GM10248 (cell line): ENCODE measurements around the gene EFTUD2.

Experiments
- CTCF ChIA-PET: fragments of 300-600 bp; sonication (Branson Sonifier 250); formaldehyde crosslinking; extraction: SDS; loops from one replicate; lab custom pipeline; 2021; ENCODE audit warnings: antibody characterized with exemption; lab: Yijun Ruan, JAX
- POLR2A ChIA-PET: fragments of 350-650 bp; sonication (Branson Sonifier 250); formaldehyde crosslinking; extraction: SDS; loops from one replicate; lab custom pipeline; 2020; ENCODE audit warnings: antibody characterized with exemption; lab: Yijun Ruan, JAX
- DNase-seq: peaks from one replicate; pipeline ENCODE4 v3.0.0; 2012; ENCODE audit errors: extremely low spot score
- TF ChIP-seq, protein P1 (sequence below): IDR thresholded peaks from 2 replicates; pipeline ENCODE4 v1.5.1; 2012; ENCODE audit warnings: mild to moderate bottlenecking, low read depth; ENCODE audit errors: extremely low read depth, missing control alignments, control extremely low read depth

The EFTUD2 gene

DNA sequence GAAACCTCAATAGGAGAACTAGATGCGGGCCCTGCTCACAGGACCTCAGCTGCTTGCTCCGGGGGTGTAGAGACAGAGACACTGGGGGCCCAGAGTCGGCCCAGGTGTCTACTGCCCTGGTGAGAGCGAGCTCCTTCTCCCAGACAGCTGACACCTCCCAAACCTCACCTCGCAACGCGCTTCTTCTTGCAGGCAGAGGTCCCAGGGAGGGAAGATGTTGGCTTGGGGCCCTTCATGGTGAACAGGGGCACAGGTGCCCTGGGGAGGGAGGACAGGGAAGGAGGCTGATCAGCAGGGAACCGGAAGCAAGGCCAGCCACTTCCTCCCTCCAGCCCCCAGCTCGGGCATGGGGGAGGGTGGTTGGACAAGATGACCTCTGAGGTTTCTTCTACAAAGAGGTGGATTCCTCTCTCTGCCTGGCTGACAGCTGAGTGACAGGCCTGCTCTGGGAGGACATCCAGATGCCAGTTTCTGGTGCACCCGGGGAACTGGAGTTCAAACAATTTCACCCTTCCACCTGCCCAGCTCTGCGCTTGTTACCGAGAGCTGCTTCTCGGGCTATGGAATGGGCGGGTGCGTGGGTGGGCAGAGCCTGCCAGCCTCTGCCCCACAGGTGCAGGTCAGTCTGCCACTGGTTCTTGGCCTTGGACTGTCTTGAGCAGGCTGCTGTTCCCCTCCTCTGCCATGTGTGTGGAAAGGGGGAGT is 27.7 kb upstream of the EFTUD2 start:
- TF ChIP-seq, protein P1, sequence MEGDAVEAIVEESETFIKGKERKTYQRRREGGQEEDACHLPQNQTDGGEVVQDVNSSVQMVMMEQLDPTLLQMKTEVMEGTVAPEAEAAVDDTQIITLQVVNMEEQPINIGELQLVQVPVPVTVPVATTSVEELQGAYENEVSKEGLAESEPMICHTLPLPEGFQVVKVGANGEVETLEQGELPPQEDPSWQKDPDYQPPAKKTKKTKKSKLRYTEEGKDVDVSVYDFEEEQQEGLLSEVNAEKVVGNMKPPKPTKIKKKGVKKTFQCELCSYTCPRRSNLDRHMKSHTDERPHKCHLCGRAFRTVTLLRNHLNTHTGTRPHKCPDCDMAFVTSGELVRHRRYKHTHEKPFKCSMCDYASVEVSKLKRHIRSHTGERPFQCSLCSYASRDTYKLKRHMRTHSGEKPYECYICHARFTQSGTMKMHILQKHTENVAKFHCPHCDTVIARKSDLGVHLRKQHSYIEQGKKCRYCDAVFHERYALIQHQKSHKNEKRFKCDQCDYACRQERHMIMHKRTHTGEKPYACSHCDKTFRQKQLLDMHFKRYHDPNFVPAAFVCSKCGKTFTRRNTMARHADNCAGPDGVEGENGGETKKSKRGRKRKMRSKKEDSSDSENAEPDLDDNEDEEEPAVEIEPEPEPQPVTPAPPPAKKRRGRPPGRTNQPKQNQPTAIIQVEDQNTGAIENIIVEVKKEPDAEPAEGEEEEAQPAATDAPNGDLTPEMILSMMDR, result no peak
- no peak for DNase-seq
- CTCF ChIA-PET, result interaction anchor here (1.1 to 12.6 kb wide), 4 partner anchors 15 to 208 kb away, joined by 3 to 196 read pairs (median 4); partner anchors contain the start of gene ACBD4
- POLR2A ChIA-PET, result no interaction called here

DNA sequence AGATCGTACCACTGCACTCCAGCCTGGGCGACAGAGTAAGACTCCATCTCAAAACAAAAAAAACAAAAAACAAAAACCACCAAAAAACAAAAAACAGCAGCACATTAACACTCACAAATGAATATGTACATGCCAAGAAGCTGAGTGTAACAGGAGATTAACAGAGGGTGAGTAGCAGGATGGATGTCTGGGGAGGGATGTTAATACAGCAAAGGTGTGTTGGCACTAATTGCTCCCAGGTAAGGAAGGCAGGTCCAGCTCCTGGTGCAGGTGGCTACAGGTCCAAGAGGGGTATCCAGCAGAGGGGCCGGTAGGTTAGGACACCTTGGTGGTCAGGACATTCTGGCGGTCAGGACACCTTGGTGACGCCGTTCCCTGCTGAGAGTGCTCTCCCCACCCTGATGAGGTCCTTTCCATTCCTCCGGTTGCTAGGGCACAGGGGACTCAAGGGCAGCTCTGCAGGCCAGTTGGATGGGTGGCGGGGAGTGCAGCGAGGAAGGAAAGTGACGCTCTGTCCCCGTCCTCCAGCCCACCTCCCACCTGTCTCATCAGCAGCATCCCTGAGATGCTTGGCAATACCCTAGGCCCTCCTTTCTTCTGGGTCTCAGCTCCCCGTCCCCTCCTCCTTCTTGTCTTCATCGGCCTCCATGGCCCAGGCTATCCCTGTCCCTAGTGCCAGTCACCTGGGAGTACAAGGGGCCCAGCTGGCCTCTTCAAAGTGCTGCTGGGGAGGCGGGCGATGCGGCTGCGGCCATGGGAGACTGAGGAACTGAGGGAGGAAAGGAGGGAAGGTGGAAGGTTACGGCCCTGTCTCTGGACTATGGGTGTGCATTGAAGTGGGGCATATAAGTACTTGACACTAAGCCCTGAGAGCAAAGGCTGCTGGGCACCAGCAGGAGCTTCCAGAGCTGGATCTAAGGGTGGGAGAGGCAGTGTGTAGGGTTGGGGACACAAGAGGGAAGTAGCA is 26.8 kb upstream of the EFTUD2 start:
- TF ChIP-seq, protein P1, result no peak
- POLR2A ChIA-PET, result no interaction called here
- CTCF ChIA-PET, result interaction anchor here (1.1 to 12.6 kb wide), 4 partner anchors 16 to 209 kb away, joined by 3 to 196 read pairs (median 4); partner anchors contain the start of gene ACBD4
- no peak for DNase-seq

DNA sequence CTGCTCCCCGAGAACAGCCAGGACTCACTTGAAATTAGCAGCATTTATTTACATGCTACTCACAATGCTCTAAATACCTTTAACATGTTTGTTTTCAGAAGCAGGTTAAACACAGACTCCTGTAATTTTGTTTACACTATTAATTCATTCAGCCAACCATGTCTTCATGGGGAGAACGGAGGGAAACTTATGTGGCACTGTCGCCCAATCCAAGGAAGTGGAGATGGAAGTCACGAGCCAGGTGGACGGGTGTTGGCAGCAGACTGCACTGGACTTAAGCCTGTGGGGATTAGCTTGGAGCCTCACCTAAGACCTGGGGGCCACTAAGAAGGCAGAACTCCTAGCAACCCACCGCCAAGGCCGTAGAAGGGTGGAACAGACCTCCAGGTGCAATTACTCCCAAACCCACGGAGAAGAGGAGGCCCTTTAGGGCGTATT is 24.9 kb upstream of the EFTUD2 start:
- ChIA-PET CTCF (interaction anchor here (1.1 to 12.6 kb wide), 2 partner anchors 13 to 97 kb away, joined by 4 to 196 read pairs; no protein-coding TSS in a partner anchor), POLR2A (no interaction called here)
- TF ChIP-seq, protein P1, result no peak
- DNase-seq, result no peak

DNA sequence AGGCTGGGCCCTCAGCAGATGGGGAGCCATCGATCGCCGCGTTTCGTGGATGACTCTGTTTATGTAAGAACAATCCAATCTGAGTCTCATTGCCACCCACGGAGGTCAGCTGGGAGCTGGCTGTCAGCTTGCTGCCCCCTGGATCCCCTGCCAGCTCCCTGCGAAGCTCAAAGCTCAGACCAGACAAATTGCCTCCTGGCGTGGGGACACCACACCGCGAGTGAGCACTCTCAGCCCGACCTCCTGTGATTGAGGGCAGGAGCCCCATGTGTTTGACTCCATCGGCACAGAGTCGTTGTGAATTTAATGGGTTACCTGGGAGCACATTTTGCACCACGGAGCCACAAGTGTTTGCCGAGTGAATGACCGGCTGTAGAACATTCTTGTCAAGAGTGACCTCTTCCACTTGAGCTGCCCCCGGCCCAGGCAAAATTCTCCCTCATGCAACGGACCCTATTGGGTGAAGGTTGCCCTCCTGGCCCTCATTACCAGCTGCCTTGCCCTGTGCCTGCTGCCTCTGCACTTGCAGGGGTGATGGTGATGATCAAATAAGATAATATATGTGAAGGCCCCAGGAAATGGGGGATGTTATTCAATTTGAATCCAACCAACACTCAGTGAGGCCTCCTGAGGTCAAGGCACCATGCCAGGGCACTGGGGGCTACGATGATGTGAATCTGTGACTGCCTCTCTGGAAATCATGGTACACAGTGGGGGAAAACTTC is 23.7 kb upstream of the EFTUD2 start:
- ChIA-PET POLR2A (no interaction called here), CTCF (interaction anchor here (1.1 to 12.6 kb wide), 5 partner anchors 12 to 208 kb away, joined by 4 to 196 read pairs (median 25); partner anchors contain the start of gene PLCD3)
- no peak for DNase-seq
- TF ChIP-seq, protein P1, result no peak

DNA sequence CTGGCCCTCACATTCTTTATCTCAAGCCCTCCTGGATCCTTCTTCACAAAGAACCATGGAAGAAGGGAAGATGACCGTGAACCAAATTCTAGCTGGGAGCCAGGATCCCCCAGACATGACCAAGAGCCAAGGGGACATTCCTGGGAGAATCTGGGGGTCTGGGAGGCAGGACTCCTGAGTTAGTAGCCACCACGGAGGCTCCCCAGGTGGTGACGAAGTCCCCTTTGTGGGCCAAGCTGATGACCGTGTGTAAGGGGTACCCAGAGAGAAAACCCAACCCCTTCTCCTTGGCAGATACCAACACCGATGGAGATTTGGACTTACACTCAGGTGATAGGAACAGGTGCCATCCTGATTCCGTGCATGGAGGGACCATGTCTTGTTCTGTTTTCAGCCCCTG is 22.9 kb upstream of the EFTUD2 start:
- DNase-seq, result no peak
- POLR2A ChIA-PET, result no interaction called here
- CTCF ChIA-PET, result interaction anchor here (1.2 to 12.6 kb wide), 10 partner anchors 8 to 213 kb away, joined by 3 to 196 read pairs (median 22); partner anchors contain the start of genes ACBD4 and PLCD3

More for the DNA sequence above, 22.9 kb upstream of the EFTUD2 start:
- TF ChIP-seq, protein P1, result no peak
